ENCODE data around the gene HCN1. TPM values are rescaled to one million over a fixed set of nuclear protein-coding genes. Genes with fewer than 3 reads are reported as not detected.

The HCN1 gene
- total RNA-seq, 2 donors from 2014 or later, result 5.6 to 8.0 TPM

- ATAC-seq, result no peak
- intact Hi-C loops (cut with DNase I), result no loop called here
- no peak for DNase-seq
Observed at GRCh38 chr5:45225571-45226031, 470.6 kb downstream of the HCN1 start.

GRCh38 chr5:45205403-45205961, 490.7 kb downstream of the HCN1 start:
- ATAC-seq, result no peak
- DNase-seq, result no peak
- intact Hi-C loops (cut with DNase I), result no loop called here
